Transverse colon (tissue), 4 donors: Measurements from ENCODE around the gene ALDH3A1.

Experiments used
- POLR2A ChIP-seq: fragments of 450-650 bp; IDR thresholded peaks from one replicate; pipeline ENCODE4 v1.6.1; 2016; ENCODE audit warnings: antibody characterized with exemption, mild to moderate bottlenecking, moderate library complexity
- POLR2AphosphoS5 ChIP-seq, 3 donors: sonication (generic); formaldehyde crosslinking; IDR thresholded peaks; one replicate each; pipeline ENCODE4 v1.6.1; 2016; ENCODE audit warnings: antibody characterized with exemption in 3 of 3
- TF ChIP-seq, protein P1 (sequence below), 5 experiments: fragments of 200-600 bp in 3 of 5; fragments of 450-650 bp in 2 of 5; sonication (generic) in 3 of 5; IDR thresholded peaks; 1 replicate in 2 of 5; 2 replicates in 3 of 5; pipeline ENCODE4 v1.5.1; 2016 to 2017; ENCODE audit warnings: antibody characterized with exemption in 5 of 5, inconsistent platforms in 3 of 5, mild to moderate bottlenecking in 2 of 5, moderate library complexity in 1 of 5

DNA sequence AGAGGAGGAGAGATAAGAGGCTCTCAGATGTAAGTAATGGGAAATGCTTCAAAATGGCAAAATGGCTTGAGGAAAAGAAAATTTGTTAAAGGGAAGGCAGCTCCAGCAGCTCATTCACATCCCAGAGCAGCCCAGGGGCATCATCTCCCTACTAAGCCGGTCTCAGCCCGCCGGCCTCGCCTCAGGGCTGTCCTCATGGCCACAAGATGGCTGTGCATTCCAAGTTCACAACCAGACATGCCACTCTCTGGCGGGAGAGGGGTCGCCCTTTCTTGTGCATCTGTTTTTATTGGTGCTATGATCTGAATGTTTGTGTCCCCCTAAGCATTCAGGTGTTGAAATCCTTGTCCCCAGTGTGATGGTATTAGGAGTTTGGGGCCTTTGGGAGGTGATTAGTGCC lies 18.2 kb downstream of the ALDH3A1 start:
- no peak for TF ChIP-seq POLR2AphosphoS5 (IDR thresholded peaks at IDR 0.05)
- TF ChIP-seq POLR2A: no peak
- TF ChIP-seq, protein P1, sequence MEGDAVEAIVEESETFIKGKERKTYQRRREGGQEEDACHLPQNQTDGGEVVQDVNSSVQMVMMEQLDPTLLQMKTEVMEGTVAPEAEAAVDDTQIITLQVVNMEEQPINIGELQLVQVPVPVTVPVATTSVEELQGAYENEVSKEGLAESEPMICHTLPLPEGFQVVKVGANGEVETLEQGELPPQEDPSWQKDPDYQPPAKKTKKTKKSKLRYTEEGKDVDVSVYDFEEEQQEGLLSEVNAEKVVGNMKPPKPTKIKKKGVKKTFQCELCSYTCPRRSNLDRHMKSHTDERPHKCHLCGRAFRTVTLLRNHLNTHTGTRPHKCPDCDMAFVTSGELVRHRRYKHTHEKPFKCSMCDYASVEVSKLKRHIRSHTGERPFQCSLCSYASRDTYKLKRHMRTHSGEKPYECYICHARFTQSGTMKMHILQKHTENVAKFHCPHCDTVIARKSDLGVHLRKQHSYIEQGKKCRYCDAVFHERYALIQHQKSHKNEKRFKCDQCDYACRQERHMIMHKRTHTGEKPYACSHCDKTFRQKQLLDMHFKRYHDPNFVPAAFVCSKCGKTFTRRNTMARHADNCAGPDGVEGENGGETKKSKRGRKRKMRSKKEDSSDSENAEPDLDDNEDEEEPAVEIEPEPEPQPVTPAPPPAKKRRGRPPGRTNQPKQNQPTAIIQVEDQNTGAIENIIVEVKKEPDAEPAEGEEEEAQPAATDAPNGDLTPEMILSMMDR (IDR thresholded peaks at IDR 0.05): no peak
